HG03060 (cell line): ENCODE measurements around the gene SMCR8.
A peak's percentile ranks its signal among the peaks of the same experiment; 100 is the strongest.
"Not testable (repeated sequence)": the region's sequence is repeated elsewhere in the genome, so short reads cannot be mapped to it uniquely, and the experiment has no call there.

Source experiments
- ATAC-seq: cut with Tn5 transposase; IDR thresholded peaks from one replicate; pipeline ENCODE4 v1.9.1; 2021; ENCODE audit warnings: low read depth, moderate number of reproducible peaks; ENCODE audit not compliant: unreplicated experiment

SMCR8 gene

GRCh38 chr17:18344021-18344420 is 28.9 kb downstream of the SMCR8 start:
- no peak for ATAC-seq

DNA sequence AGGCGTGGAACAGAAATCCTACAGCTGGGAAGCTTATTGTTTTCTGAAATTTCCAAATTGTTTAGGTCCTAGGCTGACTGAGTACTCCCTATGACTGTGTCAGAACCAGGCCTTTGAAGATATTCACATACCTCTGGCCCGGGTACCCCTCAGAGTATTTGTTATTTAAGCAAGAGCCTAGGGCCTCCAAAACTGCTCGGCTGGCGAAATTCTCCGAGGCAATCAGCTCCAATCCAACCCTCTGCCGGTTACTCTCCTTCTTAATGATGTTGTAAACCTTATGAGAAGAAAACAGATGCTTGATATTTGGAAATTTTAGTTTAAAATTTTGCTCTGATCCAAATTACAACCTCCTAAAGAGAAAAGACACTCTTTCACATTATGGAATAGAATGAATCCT is 38.4 kb downstream of the SMCR8 start:
- no peak for ATAC-seq

GRCh38 chr17:18356624-18357023 is 41.5 kb downstream of the SMCR8 start:
- no peak for ATAC-seq

GRCh38 chr17:18360518-18360917 is 45.4 kb downstream of the SMCR8 start:
- ATAC-seq: no peak

- ATAC-seq: no peak
Measured at GRCh38 chr17:18361837-18362697, 47.0 kb downstream of the SMCR8 start.

DNA sequence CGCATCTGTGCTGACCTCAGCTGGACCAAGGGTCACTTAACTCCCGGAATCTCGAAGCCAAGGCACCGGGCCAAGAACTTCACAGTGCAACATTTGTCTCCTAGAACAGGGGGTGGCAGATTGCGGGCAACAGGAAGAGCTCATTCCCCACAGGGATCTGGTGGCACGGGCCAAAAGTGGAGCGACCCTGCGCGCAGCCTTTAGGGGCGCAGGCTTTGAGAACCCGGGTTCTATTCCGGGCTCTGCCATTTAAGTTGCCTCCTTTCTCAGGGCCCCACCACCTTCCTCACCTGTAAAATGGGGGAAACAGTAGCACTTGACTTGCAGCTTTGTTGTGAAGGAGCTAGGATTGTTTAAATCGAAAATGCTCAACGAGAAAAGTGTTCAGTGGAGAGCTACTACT is 47.6 kb downstream of the SMCR8 start:
- ATAC-seq: no peak

DNA sequence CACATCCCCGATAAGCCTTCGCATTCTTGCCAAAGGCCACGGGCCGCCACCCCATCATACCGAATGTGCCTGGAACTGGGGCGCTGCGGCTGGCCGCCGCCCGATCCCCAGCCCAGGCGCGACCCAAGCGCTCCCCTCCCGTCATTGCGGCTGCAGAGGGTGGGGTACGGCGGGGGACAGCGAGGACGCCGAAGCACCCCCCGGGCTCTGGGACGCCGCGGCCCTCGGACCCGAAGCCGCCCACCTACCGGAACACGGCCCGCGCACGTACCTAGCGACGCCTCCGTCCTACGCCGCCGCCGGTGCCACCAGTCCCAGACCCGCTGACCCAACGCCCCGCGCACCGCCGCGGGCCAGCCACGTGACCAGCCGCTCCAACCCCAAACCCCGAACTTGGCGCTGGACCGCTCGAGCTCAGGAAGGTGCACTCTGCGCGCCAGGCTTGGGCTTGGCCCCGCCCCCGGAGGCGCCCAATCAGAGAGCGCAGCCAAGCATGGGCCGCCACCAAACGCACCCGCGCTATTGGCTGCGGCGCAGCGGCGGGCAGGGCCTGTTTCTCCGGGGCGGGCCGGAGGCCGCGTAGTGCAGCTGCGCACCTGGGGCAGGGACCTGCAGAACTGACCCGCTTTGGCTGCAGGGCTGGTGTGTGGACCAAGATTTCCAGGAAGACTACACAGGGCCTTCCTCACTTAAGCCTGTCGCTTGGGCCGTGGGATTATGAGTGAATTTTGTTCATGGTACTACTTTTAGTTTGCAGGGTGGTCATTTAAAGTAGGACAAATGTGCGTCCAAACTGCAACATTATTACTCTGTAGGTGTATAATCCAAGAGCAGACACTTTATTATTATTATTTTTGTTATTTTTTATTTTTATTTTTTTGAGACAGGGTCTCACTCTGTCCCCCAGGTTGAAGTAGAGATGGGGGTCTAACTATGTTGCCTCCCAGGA is 48.3 kb downstream of the SMCR8 start, which contains the start of gene SHMT1:
TSS of gene SHMT1 (minus strand) at position 450 of the 949 bp plus-strand sequence. CDS start 7,569 bp downstream, outside the sequence.
- peak; percentile 93 for ATAC-seq

DNA sequence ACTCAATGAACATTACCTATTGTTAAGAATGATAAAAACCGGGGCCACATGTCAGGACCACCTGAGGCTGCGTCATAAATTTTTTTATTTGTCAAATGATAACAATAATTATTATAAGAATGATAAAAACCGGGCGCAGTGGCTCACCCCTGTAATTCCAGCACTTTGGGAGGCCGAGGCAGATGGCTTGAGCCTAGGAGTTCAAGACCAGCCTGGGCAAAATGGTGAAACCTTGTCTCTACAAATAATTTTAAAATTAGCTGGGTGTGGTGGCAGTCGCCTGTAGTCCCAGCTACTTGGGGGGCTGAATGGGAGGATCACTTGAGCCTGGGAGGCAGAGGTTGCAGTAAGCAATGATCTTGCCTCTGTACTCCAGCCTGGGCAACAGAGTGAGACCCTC is 49.1 kb downstream of the SMCR8 start:
- no peak for ATAC-seq

- no peak for ATAC-seq
Measured at GRCh38 chr17:18368946-18369345, 53.9 kb downstream of the SMCR8 start.

DNA sequence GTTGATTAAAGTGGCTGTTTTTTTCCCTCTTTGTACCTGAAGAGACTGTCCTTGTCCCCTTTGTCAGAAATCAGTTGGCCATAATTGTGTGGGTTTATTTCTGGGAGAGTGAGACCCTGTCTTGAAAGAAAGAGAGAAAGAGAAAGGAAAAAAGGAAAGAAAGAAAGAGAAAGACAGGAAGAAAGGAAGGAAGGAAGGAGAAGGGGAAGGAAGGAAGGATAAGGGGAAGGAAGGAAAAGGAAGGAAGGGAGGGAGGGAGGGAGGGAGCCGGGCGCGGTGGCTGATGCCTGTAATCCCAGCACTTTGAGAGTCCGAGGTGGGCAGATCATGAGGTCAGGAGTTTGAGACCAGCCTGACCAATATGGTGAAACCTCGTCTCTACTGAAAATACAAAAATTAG is 55.7 kb downstream of the SMCR8 start:
- no peak for ATAC-seq

- no peak for ATAC-seq
Measured at GRCh38 chr17:18371455-18371854, 56.4 kb downstream of the SMCR8 start.

DNA sequence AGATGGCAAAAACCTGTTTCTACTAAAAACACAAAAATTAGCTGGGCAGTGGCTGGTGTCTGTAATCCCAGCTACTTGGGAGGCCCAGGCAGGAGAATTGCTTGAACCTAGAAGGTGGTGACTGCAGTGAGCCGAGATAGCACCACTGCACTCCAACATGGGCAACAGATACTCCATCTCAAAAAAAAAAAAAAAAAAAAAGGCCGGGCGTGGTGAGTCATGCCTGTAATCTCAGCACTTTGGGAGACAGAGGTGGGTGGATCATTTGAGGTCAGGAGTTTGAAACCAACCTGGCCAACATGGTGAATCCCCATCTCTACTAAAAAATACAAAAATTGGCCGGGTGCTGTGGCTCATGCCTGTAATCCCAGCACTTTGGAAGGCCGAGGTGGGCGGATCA is 58.1 kb downstream of the SMCR8 start:
- not testable (repeated sequence) for ATAC-seq

DNA sequence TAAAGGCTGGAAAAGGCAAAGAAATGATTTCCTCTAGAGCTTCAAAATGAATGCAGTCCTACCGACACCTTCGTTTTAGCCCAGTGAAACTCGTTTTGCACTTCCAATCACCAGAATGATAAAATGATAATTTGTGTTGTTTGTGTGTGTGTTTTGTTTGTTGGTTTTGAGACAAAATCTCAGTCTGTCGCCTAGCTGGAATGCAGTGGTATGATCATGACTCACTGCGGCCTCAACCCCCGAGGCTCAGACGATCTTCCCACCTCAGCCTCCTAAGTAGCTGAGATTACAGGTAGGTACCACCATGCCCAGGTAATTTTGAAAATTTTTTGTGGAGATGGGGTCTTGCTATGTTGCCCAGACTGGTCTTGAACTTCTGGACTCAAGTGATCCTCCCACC is 59.1 kb downstream of the SMCR8 start:
- no peak for ATAC-seq
